SK-N-DZ (cell line): ENCODE data around the gene YKT6.
"Not testable (repeated sequence)": the region's sequence is repeated elsewhere in the genome, so short reads cannot be mapped to it uniquely, and the experiment has no call there.

ENCODE experiments used
- DNase-seq: peaks from one replicate; pipeline ENCODE4 v3.0.0-alpha.2; 2015; ENCODE audit warnings: low spot score

YKT6 gene

GRCh38 chr7:44193011-44193802, 7.6 kb upstream of the YKT6 start:
- DNase-seq = no peak

- no peak for DNase-seq
Measured at GRCh38 chr7:44194069-44194468, 6.7 kb upstream of the YKT6 start.

- DNase-seq = no peak
Measured at GRCh38 chr7:44194562-44195145, 6.1 kb upstream of the YKT6 start.

DNA sequence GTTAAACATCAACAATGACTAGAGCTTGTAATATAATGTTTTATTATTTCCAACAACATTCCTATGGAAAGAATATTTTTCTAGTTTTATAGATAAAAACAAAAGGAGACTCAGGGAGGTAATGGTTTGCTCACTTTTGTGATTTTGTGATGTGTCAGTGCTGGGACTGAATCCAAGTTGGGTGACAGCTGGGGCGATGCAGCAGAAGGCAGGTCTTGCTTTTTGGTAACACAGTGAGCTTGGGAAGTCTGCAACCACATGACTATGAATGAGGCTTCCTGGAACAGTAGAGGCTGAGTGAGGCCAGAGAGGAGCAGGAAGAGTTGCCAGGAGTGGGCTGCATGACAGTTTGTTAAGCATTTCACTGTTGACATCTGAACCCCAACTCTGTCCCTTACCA, 4.9 kb upstream of the YKT6 start:
- no peak for DNase-seq

- peak; percentile 45 for DNase-seq
Measured at GRCh38 chr7:44196450-44196872, 4.3 kb upstream of the YKT6 start.

GRCh38 chr7:44197474-44197873, 3.3 kb upstream of the YKT6 start:
- DNase-seq = no peak

- not testable (repeated sequence) for DNase-seq
Measured at GRCh38 chr7:44200163-44200562, 615 bp upstream of the YKT6 start.

GRCh38 chr7:44201813-44202212, 1.0 kb downstream of the YKT6 start:
- DNase-seq = no peak

- DNase-seq = no peak
Measured at GRCh38 chr7:44206008-44206407, 5.2 kb downstream of the YKT6 start.

- no peak for DNase-seq
Measured at GRCh38 chr7:44208085-44208484, 7.3 kb downstream of the YKT6 start.

GRCh38 chr7:44210107-44210506, 9.3 kb downstream of the YKT6 start:
- DNase-seq = no peak

DNA sequence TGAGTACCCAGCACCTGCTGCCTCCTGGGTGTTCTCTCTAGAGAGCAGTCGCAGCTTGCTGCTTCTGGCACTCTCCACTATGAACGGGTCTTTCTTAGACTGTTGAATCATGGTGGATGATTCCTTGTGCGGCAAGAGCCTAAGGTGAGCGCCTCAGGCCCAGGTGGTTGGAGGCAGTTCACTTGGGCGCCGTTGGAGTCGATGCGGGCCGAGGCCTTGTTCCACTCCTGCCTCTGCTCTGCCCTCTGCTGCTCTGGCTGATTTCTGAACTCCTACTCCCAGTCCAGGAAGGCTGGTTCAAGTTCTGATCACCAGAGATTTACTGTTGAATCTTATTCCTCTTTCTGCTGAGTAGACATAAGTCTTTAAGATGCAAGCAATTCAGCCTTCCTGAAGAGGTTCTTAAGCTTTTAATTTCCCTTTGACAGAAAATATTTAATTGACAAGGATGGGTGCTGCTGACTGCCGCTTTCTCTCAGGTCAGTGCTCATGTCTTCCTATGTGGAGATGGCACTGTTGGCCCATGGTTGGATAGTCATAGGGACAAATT, 10.4 kb downstream of the YKT6 start:
- no peak for DNase-seq

GRCh38 chr7:44212018-44212417, 11.2 kb downstream of the YKT6 start:
- DNase-seq = no peak

GRCh38 chr7:44212581-44213184, 11.9 kb downstream of the YKT6 start:
- no peak for DNase-seq

DNA sequence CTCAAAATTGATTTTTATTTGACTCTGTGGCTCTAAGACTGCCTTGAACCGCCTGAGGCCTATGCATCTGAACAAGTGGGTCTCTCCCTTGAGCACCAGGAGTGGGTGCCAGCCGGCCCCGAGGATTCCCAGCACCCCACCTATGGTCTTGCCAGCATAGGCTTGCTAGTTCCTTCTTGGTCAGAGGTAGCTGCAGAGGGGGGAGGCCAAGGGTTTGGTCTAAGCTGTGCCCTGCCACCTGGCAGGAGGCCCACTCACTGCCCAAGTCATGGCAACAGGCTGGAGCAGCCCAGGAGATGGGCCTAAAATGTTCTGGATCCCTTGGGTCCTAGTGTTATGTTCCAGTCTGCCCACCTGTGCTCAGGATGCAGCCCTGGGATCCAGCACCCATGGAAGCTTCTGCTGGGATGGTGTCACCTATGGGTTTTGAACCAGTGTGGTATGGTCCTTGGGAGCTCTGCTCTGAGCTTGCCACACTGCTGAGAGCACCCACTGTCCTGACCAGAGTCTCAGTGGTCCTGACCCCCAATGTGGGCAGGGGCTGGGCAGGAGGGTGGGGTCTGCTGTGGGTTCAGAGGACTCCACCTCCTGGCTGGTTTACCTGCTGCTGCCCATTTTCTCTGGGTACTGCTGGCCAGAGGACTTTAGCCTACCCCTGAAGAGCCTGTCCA, 12.6 kb downstream of the YKT6 start:
- no peak for DNase-seq

GRCh38 chr7:44213877-44214388, 13.2 kb downstream of the YKT6 start:
- DNase-seq = no peak

DNA sequence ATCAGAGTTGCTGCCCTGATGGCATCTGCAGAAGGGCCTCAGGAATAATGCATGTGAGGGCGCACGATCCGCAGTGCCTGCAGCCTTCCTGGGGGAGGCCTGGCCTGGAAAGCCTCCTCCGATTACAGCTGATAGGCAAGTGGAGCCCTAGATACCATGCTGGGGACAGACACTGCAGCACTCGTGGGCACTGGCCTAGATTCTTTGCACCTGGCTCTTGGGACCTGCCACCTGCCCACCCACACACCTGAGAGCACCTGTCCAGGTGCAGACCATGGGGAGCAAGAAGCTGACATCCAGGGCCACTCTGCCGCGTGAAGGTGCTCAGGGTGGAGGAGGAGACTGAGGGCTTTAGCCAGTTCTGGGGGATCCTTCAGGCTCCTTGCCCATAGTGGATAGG, 14.8 kb downstream of the YKT6 start:
- no peak for DNase-seq

DNA sequence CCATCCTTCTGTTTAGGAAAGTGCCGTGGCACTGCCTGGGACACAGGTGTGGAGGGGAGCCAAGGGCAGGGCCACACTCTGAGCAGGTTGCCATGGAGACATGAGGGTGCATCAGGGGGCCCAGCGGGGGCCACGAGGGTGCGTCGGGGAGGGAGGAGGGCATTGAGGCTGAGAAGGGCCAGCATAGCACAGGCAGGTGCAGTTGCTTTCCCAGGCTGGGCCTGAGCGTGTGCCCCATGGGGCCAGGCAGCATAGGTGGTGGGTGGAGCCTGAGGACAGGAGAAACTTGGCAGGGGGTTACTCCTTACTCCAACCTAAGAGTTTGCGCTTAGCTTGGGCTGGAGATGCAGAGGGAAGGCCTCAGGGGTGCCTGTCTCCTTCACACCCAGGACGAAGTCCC, 15.2 kb downstream of the YKT6 start:
- no peak for DNase-seq

- DNase-seq = no peak
Measured at GRCh38 chr7:44216521-44217222, 15.9 kb downstream of the YKT6 start.

GRCh38 chr7:44217223-44217714, 16.5 kb downstream of the YKT6 start:
- DNase-seq = no peak

DNA sequence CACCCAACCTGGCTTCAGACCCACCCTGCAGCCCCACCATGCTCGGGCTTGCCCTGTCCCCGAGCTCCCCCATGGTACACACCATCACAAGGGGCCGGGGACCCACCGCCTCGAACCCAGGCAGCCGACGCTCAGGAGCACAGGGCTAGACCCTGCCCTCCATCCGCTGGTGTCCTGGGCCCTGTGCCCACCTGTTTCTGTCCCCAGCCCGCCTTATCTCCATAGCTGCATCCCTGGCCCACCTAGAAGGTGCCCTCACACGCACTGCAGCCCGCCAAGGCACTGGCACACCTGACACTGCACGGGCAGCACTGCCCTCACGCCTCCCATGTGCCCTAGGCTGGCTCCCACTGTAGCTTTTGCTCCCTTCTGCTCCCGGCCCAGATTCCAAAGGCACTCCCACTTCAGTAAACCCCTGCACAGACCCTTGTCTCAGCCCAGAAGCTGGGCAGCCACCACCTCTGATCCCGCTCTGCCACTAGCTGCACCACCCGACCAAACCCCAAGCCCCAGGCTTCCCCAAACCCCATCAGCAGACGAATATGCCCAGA, 17.1 kb downstream of the YKT6 start:
- DNase-seq = no peak
